K562 (cell line): ENCODE results near the gene KCNT1.
A peak's percentile ranks its signal among the peaks of the same experiment; 100 is the strongest.

Experiments used
- PTBP1 ChIP-seq: fragments of 200-400 bp; formaldehyde crosslinking; IDR thresholded peaks from 2 replicates; pipeline ENCODE4 v1.6.1; 2017; ENCODE audit warnings: low read depth, low read length
- TAF1 ChIP-seq: IDR thresholded peaks from 2 replicates; pipeline ENCODE4 v1.6.1; 2011; ENCODE audit warnings: mild to moderate bottlenecking, low read length, moderate library complexity; ENCODE audit not compliant: insufficient read depth, control insufficient read depth, severe bottlenecking; ENCODE audit errors: extremely low read depth
- TF ChIP-seq, protein P1 (sequence below): sonication (generic); formaldehyde crosslinking; IDR thresholded peaks from 2 replicates; pipeline ENCODE4 v1.5.0; 2020; ENCODE audit warnings: missing genetic modification reagents

DNA sequence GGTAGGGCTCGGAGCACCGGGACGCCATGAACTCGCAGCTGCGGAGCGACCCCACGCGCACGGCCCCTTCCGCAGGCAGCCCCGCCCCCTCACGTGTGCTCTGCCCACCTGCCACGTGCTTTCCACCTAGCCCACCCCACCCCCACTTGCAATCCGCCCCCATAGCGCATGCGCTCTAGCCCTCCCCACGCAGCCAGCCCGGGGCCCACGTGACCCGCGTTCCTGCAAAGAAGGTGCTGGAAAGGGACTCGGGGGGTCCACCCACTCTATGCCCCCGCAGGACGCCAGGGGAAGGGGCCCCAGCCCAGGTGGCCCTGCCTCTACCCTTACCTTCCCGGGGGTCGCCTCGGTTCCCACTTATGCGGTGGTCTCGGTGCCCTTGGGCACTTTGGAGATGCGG, 2.5 kb upstream of the KCNT1 start, which contains the start of gene SOHLH1:
- TF ChIP-seq PTBP1 (no peak), TAF1 (no peak)
- TF ChIP-seq, protein P1, sequence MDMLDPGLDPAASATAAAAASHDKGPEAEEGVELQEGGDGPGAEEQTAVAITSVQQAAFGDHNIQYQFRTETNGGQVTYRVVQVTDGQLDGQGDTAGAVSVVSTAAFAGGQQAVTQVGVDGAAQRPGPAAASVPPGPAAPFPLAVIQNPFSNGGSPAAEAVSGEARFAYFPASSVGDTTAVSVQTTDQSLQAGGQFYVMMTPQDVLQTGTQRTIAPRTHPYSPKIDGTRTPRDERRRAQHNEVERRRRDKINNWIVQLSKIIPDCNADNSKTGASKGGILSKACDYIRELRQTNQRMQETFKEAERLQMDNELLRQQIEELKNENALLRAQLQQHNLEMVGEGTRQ (CRISPR knock-in tag): peak; percentile 83
